SK-N-SH treated with all-trans-retinoic acid at 6 μM for 48 hours (cell line): ENCODE results near the gene FRMD4B.

Source experiments
- ATAC-seq: fragments of 200-7000 bp; cut with Tn5 transposase; 3 replicates; pipeline ENCODE4 v1.9.1; 2020; ENCODE audit warnings: mild to moderate bottlenecking, moderate library complexity
- ARNTL ChIP-seq: fragments of 450-650 bp; formaldehyde crosslinking; IDR thresholded peaks from 2 replicates; pipeline ENCODE4 v1.5.0; 2020; ENCODE audit warnings: low read depth, mild to moderate bottlenecking, moderate library complexity, borderline replicate concordance
- CREB5 ChIP-seq: fragments of 250-450 bp; sonication (Bioruptor Pico); IDR thresholded peaks from 2 replicates; pipeline ENCODE4 v1.5.1; 2020; ENCODE audit warnings: low read depth, mild to moderate bottlenecking, moderate library complexity
- ESRRG ChIP-seq: fragments of 250-450 bp; sonication (Bioruptor Pico); IDR thresholded peaks from 2 replicates; pipeline ENCODE4 v1.6.1; 2021; ENCODE audit warnings: mild to moderate bottlenecking
- PATZ1 ChIP-seq: fragments of 250-450 bp; sonication (Bioruptor Pico); IDR thresholded peaks from 2 replicates; pipeline ENCODE4 v1.8.0; 2020; ENCODE audit warnings: mild to moderate bottlenecking, moderate library complexity, borderline replicate concordance
- POU6F1 ChIP-seq: fragments of 250-450 bp; sonication (Bioruptor Pico); IDR thresholded peaks from 2 replicates; pipeline ENCODE4 v1.8.0; 2021; ENCODE audit warnings: low read depth, mild to moderate bottlenecking, moderate library complexity, borderline replicate concordance
- SNAI2 ChIP-seq: fragments of 250-450 bp; sonication (Bioruptor Pico); IDR thresholded peaks from 2 replicates; pipeline ENCODE4 v1.5.0; 2020; ENCODE audit warnings: mild to moderate bottlenecking, moderate library complexity
- TCF4 ChIP-seq: fragments of 250-450 bp; sonication (Bioruptor Pico); IDR thresholded peaks from 2 replicates; pipeline ENCODE4 v1.8.0; 2021; ENCODE audit warnings: mild to moderate bottlenecking, moderate library complexity, borderline replicate concordance
- ZFP30 ChIP-seq: fragments of 450-650 bp; formaldehyde crosslinking; IDR thresholded peaks from 2 replicates; pipeline ENCODE4 v1.5.0; 2022; ENCODE audit warnings: mild to moderate bottlenecking, moderate library complexity
- ZNF70 ChIP-seq: fragments of 450-650 bp; formaldehyde crosslinking; IDR thresholded peaks from 2 replicates; pipeline ENCODE4 v1.5.0; 2020; ENCODE audit warnings: mild to moderate bottlenecking, moderate library complexity
- ZNF8 ChIP-seq: fragments of 450-650 bp; formaldehyde crosslinking; IDR thresholded peaks from 2 replicates; pipeline ENCODE4 v1.5.0; 2020; ENCODE audit warnings: mild to moderate bottlenecking, moderate library complexity

Gene FRMD4B

GRCh38 chr3:69120879-69121464 is 264.9 kb downstream of the FRMD4B start:
- no peak for TF ChIP-seq PATZ1 (CRISPR knock-in tag)
- TF ChIP-seq TCF4 (CRISPR knock-in tag) = no peak
- TF ChIP-seq POU6F1 (CRISPR knock-in tag) = no peak
- TF ChIP-seq ZNF8 (CRISPR knock-in tag) = no peak
- TF ChIP-seq SNAI2 (CRISPR knock-in tag) = no peak
- TF ChIP-seq ZFP30 (CRISPR knock-in tag) = no peak
- no peak for TF ChIP-seq ARNTL (CRISPR knock-in tag)
- TF ChIP-seq ZNF70 (CRISPR knock-in tag) = no peak
- no peak for TF ChIP-seq ESRRG (CRISPR knock-in tag)
- no peak for TF ChIP-seq CREB5 (CRISPR knock-in tag)
- TF ChIP-seq, all 23 proteins: peak for 0
- ATAC-seq = peak; percentile 86
